Measurements from ENCODE around the gene SLC35F3.

GRCh38 chr1:234279021-234279420 is 374.5 kb downstream of the SLC35F3 start:
- TF ChIP-seq CTCF (IDR thresholded peaks at IDR 0.05) = no peak
- no peak for TF ChIP-seq SIN3A (IDR thresholded peaks at IDR 0.05; ENCODE audit: borderline replicate concordance, insufficient read depth, low read depth, low read length)
- no peak for TF ChIP-seq POLR2AphosphoS5 (IDR thresholded peaks at IDR 0.05; ENCODE audit: low read depth, low read length)
- TF ChIP-seq REST (IDR thresholded peaks at IDR 0.05; ENCODE audit: insufficient read depth in 1 of 2, low read depth in 2 of 2, low read length in 1 of 2) = no peak
